ENCODE results near the gene INHBA.

DNA sequence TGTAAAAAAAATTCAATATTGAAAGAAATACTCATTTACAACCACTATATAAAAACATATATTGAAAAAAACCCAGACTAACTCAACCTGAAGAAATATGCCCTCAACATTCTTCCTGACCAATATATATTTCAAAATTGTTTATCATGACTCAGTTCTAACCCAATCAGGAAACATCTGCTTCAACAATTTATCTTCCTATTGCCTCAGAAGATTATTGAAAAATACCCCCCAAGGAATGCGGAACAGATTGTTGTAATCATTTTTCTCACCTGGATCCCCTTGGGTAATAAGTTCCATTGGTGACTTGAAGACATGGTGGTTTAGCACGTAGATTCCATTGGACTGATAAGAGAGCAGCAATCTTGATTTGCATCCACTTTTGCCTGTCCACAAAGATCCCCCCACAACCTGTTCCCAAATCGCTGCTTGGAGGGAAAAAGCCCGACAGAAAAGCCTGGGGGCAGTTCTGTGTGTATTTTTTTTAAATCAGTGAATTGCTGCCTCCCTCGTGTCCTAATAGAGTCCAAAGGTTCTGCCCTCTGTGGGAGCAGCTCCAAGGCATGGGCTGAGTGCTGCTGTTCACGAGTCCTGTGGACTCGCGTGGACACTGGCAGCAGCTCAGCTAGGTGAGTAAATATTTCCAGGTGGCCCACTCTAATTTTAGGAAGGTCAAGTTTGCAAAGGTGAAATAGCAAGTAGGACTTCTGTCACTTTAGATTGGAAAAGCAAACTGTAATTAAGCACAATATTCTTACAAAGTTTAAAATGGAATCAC is 5.9 kb upstream of the INHBA start:
- TF ChIP-seq CTCF (conservative IDR thresholded peaks at IDR 0.05 in 1 of 2, IDR thresholded peaks at IDR 0.05 in 1 of 2; ENCODE audit: low read depth in 1 of 2, low read length in 2 of 2), result no peak
- no peak for TF ChIP-seq EZH2 (IDR thresholded peaks at IDR 0.05; ENCODE audit: low read length, missing control alignments)
